GM21515 (cell line): ENCODE results near the gene ATOH8.

Experiments used
- ATAC-seq: cut with Tn5 transposase; IDR thresholded peaks from one replicate; pipeline ENCODE4 v1.9.1; 2021; ENCODE audit not compliant: unreplicated experiment

Gene ATOH8

DNA sequence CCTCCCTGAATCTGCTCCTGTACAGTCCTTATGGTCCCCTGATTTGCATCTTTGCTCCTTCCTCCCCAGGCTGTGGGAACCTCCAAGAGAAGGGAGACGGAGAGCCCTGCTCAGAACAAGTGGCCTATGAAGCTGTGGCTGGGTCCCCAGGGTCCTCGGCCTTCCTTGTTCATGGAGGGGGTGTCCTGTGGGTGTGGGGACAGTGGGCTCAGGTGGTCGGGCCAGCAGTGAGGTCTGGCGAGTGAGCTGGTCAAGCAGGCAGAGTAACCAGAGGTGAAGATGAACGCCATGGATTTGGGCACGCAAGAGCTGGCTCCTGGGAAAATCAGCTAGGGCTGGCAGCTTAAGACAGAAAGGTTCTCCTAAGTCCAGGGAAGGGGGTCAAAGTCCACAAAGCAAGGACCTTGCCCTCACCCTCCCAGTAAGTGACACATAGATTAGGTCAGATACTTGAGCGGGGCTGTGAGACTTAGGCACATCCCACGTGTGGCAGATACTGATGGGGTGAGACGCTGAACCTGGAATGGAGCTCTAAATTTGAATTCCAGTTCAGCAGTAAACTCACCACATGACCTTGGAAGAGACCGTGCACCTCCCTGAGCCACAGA, 34.8 kb upstream of the ATOH8 start:
- no peak for ATAC-seq

DNA sequence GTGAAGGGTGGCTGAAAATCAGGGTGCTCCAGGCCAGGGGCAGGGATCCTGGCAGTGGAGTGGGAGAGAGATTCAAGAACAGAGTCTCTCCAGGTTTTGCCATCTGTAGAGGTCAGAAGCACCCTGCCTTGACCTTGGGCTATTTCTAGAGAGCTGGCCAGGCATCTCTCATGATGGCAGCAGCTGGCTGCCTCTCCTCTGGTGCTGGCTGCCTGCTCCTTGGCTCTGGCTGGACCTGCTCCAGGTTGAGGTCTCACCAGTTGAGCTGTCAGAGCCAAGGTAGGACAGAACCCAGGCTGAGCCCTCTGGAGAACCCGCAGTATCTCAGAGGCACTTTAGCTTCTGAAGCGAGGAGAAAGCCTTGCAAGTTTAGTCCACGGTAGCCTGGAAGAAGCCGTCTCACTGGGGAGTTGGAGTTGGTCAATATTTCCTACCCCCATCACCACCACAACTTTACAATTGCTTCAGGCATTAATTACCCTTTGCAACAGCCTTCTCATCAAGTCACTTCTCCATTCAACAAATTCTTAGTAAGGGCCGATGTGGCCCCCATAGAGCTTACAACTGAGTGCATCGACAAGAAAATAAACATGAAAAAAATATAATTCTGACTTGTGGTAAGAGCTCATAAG, 34.1 kb upstream of the ATOH8 start:
- no peak for ATAC-seq

DNA sequence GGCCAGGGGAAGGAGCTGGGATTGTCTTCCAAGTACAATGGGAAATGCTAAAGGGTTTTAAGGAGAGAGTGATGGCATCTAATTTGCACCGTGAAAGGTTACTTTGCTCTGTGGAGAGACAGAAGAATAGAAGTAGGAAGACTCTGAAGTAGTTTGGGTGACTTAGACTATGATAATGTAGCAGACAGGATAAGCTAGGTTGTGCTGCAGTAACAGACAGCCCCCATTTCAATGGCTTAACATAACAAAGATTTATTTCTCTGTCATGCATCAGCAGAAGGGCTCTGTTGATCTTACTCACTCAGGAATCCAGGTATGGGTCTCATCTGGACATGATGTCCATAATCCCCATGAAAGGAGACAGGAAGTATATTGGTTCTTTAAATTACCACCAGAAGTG, 33.3 kb upstream of the ATOH8 start:
- no peak for ATAC-seq

DNA sequence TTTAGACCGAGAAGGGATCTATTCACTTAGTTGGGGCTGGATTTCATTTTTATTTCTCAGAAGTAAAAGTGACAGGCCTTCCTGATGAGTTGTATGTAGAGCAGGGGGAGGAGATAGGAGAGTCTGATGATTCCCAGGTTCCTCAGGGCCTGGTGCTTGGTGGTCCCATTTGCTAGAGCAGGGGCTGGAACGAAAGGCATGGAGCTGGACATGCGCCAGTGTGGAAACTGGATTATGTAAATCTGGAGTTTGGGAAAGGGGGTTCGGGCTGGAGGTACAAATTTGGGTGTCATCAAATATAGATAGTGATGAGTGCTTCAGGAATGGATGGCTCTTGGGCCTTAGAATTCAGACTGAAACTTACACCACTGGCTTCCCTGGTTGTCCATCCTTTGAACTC, 32.1 kb upstream of the ATOH8 start:
- no peak for ATAC-seq

DNA sequence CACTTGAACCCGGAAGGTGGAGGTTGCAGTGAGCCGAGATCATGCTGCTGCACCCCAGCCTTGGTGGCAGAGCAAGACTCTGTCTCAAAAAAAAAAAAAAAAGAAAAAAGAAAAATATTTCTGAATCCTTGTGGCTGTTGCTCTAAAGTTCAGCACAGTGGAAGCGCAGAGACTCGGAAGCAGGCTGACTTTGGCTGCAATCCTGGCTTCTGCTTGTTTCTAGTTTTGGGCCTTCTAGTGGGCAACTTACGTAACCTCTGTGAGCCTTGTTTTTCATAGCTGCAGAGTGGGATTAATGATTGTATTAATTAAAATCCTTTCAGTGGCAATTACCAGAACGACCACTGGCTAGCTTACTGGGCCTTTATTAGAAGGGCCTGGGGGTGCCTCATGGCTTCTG, 31.3 kb upstream of the ATOH8 start:
- no peak for ATAC-seq

DNA sequence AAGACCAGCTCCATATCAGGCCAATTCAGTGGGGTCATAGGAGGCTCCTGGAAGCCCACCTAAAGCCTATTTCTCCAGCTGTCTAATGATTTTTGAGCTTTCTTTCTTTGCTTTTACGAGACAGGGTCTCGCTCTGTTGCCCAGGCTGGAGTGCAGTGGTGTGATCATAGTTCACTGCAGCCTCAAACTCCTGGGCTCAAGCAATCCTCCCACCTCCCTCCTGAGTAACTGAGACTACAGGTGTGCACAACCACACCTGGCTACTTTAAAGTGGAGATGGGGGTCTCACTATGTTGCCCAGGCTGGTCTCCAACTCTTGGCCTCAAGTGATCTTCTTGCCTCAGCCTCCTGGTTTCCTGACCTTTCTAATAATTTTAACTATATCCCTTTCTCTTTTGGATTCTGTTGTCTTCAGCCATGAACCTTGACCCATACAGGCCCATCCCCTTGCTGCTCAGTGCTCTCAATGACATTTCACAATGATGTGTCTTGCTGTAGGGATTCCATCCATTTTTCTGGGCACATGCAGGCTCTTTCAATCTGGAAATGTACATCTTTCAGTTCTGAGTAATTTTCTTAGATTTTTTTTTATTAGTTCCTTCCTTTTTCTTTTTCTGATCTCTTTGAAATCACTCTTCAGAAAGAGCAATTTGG, 30.0 kb upstream of the ATOH8 start:
- ATAC-seq: no peak

DNA sequence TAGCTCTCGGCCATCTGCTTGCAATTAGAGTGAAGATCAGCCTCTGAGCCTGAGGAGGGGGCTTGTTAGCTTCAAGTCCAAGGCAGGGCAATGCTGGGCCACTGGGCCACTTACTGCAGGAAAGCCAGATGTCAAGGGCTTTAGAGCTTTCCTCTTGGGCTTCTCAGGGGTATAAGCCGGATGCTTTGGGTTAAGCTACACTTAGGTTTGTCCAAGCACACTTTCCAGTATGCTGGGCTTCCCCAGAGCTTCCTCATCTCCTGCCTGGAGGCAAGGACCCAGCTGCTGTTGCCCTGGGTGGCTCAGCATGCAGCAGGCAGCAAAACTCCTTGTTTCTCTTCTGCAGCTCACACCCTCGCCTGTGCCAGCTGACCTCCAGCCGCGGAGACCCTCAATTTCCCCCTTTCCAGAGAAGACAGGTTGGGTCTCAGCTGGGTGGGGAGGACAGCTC, 29.0 kb upstream of the ATOH8 start:
- no peak for ATAC-seq

DNA sequence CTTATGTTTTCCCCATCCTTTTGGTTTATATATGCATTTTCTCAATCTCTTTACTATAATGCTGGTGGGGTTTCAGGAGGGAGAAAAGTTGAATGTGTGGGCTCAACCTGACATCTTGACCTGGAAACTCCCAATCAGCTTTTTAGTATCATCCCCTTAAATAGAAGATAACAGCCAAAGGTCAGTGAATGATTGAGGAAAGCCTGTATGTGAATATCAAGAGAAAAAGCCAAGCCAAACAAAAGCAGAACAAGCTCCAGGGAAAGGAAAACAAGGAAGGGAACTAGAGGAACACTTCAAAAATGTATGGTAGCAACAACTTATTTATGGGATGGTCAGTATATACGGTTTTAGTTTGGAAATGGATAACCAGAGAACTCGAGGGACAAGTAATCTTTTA, 28.3 kb upstream of the ATOH8 start:
- ATAC-seq: no peak

DNA sequence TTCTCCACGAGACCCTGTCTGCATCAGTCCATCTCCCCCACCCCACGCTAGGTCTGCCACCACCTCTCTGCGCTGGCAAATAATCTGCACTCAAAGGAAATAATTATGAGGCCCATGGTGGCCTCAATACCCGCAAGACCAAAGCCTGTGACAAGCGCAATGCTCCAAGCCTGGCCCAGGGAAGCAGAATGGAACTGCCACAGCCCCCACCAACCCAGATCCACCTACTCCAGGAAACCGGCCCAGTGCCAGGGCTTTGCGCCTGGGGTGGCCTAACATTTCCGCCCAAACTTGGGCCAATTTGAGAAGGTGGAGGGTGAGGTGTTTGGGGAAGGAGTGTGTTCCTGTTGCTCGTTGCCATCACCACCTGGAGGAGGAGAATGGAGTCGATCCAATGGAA, 26.0 kb upstream of the ATOH8 start:
- no peak for ATAC-seq

DNA sequence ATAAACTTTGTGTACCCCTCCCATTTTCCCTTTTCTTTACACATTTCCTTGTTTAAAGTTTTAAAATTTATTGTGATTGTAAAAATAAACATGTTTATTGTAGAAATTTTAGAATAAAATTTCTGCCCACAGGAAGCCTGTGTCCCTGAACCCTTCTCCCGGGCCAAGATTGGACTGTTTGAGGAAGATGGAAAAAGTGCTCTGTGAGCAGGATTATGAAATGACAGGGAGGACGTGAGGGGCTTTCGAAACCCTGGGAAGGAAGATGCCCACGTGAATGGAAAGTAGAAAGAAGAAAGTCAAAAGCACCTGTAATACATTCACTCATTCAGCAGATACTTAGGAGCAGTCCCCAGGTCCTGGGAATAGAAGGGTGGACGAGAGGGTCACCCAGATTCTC, 25.4 kb upstream of the ATOH8 start:
- no peak for ATAC-seq

DNA sequence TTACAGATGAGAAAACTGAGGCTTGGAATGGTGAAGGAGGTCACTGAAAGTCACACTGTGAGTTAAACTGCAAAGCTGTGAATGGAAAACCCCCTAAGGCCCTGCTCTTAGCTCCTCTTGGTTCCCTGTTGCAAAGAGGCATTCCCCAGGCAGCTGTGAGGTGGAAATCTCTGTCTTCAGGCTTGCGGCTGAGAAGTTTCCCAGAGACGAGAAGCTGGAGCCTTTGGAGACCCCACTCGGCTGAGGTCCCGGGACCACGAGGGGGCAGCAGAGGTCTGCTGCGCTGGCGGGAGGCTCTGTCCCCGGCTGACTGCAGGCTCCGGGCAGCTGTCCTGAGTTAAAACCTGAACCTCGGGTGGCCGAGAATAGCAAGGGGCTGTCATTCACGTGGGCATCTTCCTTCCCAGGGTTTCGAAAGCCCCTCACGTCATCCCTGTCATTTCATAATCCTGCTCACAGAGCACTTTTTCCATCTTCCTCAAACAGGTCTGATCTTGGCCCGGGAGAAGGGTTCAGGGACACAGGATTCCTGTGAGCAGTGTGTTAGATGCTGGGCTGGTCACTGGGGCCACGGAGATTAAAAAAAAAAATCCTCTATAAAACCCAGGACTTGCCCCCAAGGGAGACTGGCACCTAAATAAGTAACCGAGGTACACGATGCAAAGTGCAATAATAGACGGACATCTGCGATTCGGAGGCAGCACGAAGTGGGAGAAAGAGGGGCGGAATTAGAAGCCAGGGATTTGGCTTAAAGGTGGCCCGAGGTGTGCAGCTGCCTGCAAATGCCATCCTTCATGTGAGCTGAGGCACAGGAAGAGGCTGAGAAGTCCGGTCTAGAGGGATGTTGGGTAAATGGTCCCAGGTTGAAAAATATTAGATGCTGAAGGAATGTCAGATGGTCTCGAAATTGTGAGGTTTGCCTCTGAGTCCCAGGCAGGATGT, 24.6 kb upstream of the ATOH8 start:
- peak; percentile 69 for ATAC-seq

DNA sequence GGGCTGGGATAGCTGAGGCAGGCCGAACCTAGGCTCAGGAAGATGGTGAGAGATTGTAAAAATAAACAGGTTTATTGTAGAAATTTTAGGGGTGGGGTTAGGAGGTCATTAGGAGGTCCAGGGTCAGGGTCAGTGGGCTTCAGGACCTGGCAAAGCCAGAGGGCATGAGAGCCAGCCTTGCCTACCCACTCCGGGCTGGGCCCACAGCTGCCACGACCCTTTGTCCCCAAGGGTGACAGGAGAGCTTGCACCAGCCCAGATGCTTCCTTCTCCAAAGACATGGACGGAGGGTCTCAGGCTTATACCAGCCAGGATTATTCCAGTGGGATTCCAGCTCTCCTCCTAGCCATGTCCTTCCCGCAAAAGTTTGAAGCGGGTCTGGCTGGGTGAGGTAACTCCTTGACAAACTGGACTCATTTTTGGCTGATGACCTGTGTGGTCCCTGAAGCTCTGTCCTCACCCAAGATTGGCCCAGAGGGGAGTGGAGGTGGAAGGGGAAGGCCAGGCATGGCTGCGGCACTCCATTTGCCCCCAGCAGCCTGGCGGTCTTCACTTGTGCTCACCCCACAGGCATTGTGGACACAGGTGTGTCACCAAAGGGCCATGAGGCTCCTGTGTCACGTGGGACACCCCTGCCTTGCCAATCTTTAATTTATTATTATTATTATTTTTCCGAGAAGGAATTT, 23.8 kb upstream of the ATOH8 start:
- ATAC-seq: no peak

DNA sequence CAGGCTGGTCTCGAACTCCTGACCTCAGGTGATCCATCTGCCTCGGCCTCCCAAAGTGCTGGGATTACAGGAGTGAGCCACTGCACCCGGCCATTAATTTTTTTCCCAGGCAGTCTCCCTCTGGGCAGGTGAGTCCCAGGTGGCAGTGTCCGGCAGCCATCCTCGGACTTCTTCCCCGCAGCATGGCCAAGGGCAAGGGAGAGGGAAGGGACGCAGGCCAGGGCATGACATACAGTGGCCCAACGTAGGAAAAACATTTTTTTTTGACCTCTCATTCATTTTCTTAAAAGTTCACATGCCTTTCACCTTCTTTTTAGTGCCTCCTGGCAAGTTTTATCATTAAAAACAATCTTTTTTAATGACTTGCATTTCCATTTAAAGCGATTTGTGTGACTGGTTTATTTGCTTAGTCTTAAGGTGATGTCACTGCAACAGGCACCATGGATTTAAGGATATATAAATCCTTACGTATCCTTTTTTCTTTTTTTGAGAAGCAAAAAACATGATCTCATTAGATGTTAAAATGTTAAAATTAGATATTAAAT, 23.0 kb upstream of the ATOH8 start:
- no peak for ATAC-seq

DNA sequence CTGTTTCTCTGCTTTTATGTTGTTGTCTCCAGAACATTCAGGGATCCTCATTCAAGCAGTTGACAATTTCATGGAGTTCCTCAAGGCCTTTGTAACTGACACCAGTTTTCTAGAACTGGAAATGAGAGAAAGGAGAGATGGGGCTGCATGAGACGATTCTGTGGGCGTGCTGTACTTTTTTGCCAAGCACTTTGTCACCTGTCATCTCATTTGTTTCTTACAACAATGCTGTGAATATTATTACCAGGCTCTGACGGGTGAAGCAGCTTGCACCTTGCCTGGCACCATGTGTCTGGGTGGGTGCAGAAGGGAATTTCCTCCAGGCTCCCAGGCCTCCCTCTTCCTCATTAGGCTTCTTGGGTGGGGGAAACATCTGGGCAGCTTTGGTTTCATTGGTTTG, 22.2 kb upstream of the ATOH8 start:
- no peak for ATAC-seq

DNA sequence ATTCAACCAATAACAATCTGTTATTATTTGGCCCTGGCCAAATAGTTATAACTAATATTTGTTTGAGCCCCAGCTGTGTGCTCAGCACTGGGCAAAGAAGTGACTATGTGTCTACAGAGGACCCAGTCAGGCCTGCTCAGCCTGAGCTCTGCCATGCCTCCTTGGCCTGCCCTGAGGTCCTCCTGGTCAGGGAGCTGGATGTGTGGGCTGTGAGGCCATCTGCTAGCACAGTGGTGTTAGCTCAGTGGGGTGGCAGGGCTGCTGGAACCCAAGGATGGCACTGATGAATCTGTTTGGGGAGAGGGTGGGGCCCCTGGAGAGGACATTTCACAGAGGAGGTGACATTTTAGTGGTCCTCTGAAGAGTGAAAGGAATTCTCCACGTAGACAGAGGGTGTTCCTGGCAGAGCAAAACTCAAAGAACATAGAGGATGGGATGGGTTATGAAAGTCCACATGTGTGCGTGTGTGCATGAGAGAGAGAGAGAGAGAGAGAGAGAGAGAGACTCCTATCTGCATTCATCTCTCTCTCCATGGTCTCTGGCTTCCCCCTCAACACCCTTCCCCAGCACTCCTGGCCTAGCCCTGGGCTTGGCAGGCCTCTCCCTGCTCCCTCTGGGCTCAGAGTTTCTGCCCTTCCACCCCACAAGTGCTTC, 21.2 kb upstream of the ATOH8 start:
- no peak for ATAC-seq

DNA sequence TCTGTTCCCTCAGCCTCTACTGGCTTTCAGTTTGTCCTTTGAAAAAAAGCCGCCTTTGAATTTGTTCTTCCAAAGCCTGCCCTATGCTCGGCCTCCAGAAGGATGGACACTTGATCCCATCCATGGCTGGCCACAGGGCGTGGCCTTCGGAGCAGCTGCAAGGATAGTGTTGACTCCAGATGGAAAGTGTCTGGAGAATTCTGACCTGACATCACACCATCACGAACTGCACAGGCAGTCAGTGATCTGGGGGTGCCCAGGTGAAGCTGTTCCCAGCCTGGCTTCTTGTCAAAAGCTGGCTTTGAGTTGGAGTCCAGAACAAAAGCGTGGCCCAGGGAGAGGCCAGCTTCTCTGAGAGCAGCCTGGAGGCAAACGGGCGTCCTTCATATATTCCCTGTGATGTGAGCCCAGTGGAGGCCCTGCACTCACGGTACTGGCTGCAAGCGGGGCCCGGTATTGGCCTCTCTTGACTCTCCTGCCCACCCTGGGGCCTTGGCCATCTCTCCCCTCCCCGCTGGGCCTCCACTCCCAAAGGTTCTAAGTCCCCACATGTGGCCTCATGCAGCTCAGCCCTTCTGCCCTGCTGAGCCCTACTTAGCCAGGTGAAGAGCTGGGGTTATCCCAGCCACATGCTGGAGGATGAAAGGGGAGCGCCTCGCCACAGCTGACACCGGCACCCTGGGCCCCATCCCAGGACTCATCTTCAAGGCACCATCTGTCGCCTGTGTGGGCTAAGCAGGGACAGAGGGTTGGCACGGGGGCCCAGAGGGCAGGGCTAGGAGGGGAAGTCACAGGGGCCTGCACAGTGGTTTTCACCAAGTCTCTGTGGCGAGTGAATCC, 20.4 kb upstream of the ATOH8 start:
- ATAC-seq: no peak

DNA sequence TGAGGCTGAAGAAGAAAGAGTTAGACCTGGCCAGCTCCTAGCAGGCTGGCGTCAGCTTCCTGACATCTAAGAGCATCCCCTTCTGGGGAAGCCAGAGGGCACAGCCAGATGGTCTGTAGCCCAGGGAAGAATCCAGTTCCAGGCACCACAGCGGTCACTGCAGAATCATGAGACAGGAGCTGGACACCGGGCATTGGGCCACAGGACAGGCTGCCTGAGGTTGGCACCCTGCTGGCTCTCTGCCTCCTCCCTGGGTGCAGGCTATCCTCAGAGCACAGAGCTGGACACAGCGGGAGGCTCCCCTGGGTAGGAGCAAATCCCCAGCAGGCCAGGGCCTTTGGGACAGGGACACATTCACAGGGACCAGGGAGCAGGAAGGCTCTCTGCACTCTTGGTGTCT, 19.8 kb upstream of the ATOH8 start:
- ATAC-seq: no peak

DNA sequence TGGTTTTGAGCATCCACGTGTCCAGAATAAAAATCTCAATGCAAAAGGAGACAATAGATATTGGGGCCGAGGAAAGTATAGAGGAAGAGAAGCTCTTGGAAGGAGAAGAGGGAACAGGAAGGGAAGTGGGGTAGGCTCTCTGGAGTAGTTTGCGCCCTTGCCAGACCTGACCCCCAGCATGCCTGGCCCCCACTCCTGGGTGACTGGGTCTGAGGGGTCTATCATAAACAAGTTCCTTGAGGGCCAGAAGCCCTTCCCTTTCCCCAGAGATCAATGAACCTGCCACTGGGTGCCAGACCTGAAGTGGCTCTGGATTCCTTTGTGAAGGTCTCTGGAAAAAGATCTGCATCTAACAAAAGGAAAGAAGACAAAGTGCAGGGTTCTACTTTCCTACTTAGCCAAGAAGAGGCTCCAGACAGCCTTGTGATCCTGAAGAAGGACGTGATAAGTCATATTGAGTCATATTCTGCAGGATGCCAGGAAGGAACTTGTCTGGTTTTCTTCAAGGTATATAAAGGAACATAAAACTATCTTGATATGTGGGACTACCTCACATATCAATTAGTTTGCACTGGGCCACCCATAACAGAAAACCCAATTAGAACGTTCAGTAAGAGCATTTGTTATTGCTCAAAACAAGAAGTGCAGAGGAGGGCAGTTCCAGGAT, 18.7 kb upstream of the ATOH8 start:
- no peak for ATAC-seq

DNA sequence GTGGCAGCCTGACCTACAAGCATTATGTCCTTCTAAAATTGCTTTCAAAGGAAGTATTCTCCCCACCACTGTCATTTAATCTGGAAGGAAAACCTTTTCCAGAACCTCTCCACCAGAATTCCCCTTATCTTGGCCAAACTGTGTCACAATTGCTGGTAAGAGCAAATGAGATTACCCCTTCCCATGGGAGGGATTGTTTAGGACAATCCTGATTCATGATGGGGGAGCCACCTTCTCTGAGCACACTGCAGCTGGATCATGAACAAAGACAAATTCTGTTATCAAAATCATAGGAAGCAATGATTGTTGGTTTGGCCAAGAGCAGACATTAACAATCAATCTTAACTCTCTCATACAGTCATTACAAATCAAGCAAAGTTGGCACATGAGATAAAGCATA, 18.1 kb upstream of the ATOH8 start:
- no peak for ATAC-seq
